BE2C (cell line): ENCODE measurements around the gene TBC1D32.
"Not testable (repeated sequence)": the region's sequence is repeated elsewhere in the genome, so short reads cannot be mapped to it uniquely, and the experiment has no call there.

Source experiments
- DNase-seq: peaks from one replicate; pipeline ENCODE4 v3.0.0-alpha.2; 2020
- H3K27me3 ChIP-seq: fragments of 250-450 bp; sonication (Bioruptor Pico); 2 replicates; pipeline ENCODE4 v1.5.1; 2020; ENCODE audit warnings: mild to moderate bottlenecking
- H3K36me3 ChIP-seq: fragments of 250-450 bp; sonication (Bioruptor Pico); 2 replicates; pipeline ENCODE4 v1.5.1; 2020; ENCODE audit warnings: mild to moderate bottlenecking
- H3K4me1 ChIP-seq: fragments of 250-450 bp; sonication (Bioruptor Pico); 2 replicates; pipeline ENCODE4 v1.5.1; 2020
- H3K4me3 ChIP-seq: 2 replicates; pipeline ENCODE4 v1.5.1; 2011; ENCODE audit warnings: low read depth, low read length
- H3K9me3 ChIP-seq: fragments of 250-450 bp; sonication (Bioruptor Pico); 2 replicates; pipeline ENCODE4 v1.5.1; 2020
- TF ChIP-seq, protein P1 (sequence below): IDR thresholded peaks from 2 replicates; pipeline ENCODE4 v1.5.1; 2012; ENCODE audit warnings: mild to moderate bottlenecking, low read depth, low read length

The TBC1D32 gene

DNA sequence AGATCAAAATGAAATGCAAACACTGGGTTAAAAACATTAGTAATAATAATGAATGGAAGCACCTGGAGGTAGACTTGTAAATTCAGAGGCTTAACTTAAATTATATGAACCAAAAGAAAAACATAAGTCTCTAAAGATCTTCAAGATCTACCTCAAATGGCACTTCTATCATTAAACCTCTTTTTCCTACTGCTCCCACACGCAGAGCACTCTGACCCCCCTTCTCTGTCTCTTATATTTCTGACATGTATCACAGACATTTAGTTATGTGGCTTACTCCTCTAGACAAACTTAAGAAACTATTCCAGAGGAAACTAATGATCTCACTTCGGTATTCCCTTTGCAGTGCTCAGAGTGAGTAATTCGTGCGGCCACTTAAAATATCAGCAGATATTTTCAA lies 1.1 kb downstream of the TBC1D32 start:
- no peak overlapping the region for H3K4me3 ChIP-seq
- TF ChIP-seq, protein P1, sequence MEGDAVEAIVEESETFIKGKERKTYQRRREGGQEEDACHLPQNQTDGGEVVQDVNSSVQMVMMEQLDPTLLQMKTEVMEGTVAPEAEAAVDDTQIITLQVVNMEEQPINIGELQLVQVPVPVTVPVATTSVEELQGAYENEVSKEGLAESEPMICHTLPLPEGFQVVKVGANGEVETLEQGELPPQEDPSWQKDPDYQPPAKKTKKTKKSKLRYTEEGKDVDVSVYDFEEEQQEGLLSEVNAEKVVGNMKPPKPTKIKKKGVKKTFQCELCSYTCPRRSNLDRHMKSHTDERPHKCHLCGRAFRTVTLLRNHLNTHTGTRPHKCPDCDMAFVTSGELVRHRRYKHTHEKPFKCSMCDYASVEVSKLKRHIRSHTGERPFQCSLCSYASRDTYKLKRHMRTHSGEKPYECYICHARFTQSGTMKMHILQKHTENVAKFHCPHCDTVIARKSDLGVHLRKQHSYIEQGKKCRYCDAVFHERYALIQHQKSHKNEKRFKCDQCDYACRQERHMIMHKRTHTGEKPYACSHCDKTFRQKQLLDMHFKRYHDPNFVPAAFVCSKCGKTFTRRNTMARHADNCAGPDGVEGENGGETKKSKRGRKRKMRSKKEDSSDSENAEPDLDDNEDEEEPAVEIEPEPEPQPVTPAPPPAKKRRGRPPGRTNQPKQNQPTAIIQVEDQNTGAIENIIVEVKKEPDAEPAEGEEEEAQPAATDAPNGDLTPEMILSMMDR, result no peak
- no peaks in the 10 kb centered on the region; the same call in 1 of the 2 replicates for H3K27me3 ChIP-seq
- H3K36me3 ChIP-seq, result no peaks in the 10 kb centered on the region
- H3K9me3 ChIP-seq, result no peaks in the 10 kb centered on the region
- DNase-seq, result no peak
- H3K4me1 ChIP-seq, result no peaks in the 10 kb centered on the region

DNA sequence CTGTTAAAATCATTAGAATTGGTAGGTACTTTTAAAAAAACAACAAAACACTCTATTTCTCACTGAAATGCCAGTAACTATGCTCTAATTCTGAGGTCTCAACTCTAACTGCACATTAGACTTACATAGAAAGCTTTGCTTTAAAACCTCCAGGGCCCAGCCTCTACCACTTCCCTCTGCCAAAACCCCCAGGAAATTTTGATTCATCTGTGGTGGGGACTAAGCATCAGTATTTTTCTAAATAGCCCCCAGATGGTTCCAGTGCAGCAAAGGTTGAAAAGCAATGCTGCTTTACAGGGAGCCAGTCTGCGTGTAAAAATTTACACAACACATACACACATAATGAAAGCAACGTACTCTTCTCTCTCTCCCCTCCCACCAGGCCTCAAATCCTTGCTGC lies 3.8 kb downstream of the TBC1D32 start:
- no peak overlapping the region for H3K4me3 ChIP-seq
- H3K27me3 ChIP-seq, result no peaks in the 10 kb centered on the region; the same call in 1 of the 2 replicates
- no peaks in the 10 kb centered on the region for H3K4me1 ChIP-seq
- H3K9me3 ChIP-seq, result no peaks in the 10 kb centered on the region
- no peaks in the 10 kb centered on the region for H3K36me3 ChIP-seq
- TF ChIP-seq, protein P1, result no peak
- DNase-seq, result no peak

DNA sequence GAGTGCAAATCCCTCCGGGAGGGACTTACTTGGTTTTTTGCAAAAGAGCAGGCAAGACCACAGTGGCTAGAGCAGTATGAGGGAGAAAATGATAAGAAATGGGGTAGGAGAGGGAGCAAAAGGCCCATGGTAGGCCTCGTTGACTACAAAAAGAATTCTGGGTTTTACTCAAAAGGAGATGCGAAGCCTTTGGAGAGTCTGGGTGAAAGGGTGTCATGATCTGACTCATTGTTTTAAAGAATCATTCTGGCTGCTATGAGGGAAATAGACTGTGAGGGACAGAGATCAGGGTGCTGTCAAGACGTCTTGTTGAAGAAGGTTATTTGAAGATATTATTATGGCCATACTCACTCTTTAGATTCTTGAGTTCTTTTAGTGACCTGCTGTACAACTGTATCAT lies 13.0 kb downstream of the TBC1D32 start:
- no peaks in the 10 kb centered on the region for H3K27me3 ChIP-seq
- H3K36me3 ChIP-seq, result no peaks in the 10 kb centered on the region; the same call in 1 of the 2 replicates
- TF ChIP-seq, protein P1, result no peak
- DNase-seq, result no peak
- no peak overlapping the region for H3K4me3 ChIP-seq
- no peaks in the 10 kb centered on the region for H3K9me3 ChIP-seq
- no peaks in the 10 kb centered on the region for H3K4me1 ChIP-seq

DNA sequence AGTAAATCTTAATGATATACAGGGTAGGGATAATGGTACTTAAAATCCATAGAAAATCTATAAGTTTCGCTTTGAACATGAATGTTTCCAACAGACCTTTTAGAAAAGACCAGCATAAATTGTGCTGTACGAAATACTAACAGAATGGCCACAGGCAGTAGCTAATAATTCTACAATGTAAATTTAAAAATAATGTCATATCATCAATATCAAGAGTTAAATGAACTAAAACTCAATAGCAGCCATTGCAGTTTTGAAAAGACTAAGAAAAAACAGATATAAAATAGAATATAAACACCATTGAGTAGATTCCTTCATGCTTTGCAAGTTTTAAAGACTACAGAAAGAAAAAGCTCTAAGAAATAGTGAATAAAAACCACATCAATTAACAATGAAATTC lies 14.7 kb downstream of the TBC1D32 start:
- TF ChIP-seq, protein P1, result no peak

DNA sequence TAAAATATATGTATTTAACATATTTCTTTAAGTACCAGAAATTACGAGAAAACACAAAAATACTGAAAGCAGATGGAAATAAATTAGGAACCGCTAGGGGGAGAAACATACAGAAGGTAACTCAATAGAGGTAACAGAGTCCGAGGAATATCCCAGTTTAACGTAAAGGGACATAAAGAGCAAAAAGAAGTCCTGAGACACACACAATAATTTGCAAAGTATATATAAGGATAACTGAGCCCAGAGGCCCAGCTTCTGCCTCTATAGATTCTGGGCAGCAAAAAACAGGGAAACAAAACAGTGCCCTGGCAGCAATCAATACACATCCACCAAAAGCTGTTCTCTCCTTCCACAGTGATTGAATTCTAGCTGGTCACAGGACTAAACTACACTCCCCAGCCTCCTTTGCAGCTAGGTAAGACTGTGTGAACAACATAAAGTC lies 15.1 kb downstream of the TBC1D32 start:
- TF ChIP-seq, protein P1, result no peak
- DNase-seq, result no peak
- no peaks in the 10 kb centered on the region for H3K4me1 ChIP-seq
- no peaks in the 10 kb centered on the region; the same call in 1 of the 2 replicates for H3K36me3 ChIP-seq
- no peak overlapping the region for H3K4me3 ChIP-seq
- H3K9me3 ChIP-seq, result no peaks in the 10 kb centered on the region
- H3K27me3 ChIP-seq, result no peaks in the 10 kb centered on the region

More for the DNA sequence above, 14.7 kb downstream of the TBC1D32 start:
- Histone ChIP-seq H3K4me1 (no peaks in the 10 kb centered on the region), H3K27me3 (no peaks in the 10 kb centered on the region), H3K4me3 (no peak overlapping the region), H3K9me3 (no peaks in the 10 kb centered on the region), H3K36me3 (no peaks in the 10 kb centered on the region; the same call in 1 of the 2 replicates)
- DNase-seq, result no peak

DNA sequence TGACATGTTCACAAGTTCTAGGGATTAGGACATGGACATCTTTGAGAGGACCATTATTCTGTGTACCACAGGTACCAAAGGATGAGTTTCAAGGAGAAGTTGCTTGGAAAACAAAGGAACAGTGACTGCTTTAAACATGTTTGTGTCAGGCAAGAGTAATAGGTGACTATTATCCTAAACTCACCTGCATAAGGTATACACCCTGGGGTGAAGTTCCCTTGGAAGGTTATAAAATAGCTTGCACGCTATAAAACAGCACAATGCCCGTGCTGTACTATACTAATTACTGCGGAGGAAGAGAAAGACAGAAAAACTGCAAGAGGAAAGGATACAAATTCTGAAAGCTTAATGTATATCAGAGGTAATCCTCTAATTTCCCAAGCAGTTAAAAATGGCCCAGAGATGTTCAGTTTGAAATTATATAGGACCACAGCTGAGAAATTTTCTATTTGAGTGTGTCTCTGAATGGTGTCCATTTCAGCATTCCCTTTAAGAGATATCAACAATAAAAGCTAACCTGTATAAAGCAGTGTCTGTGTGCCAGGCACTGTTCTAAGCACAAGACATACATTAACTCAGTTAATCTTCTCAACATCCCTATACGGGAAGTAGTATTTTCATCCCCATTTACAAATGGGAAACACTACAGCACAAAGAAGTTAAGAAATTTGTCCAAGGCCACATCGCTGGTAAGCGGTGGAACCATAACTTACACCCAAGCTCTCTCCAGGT lies 19.7 kb downstream of the TBC1D32 start:
- no peaks in the 10 kb centered on the region for H3K27me3 ChIP-seq
- DNase-seq, result no peak
- no peaks in the 10 kb centered on the region for H3K9me3 ChIP-seq
- no peaks in the 10 kb centered on the region; the same call in 1 of the 2 replicates for H3K36me3 ChIP-seq
- no peaks in the 10 kb centered on the region for H3K4me1 ChIP-seq
- H3K4me3 ChIP-seq, result no peak overlapping the region
- TF ChIP-seq, protein P1, result no peak

DNA sequence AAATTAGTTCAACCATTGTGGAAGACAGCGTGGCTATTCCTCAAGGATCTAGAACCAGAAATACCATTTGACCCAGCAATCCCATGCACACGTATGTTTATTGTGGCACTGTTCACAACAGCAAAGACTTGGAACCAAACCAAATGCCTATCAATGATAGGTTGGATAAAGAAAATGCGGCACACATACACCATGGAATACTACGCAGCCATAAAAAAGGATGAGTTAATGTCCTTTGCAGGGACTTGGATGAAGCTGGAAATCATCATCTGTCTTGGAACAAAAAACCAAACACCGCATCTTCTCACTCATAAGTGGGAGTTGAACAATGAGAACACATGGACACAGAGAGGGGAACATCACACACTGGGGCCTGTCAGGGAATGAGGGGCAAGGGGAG lies 22.5 kb downstream of the TBC1D32 start:
- H3K27me3 ChIP-seq, H3K4me3 ChIP-seq, H3K36me3 ChIP-seq, DNase-seq, H3K4me1 ChIP-seq, H3K9me3 ChIP-seq: not testable (repeated sequence)
